Activated CD4-positive, alpha-beta T cell treated with anti-CD3 and anti-CD28 coated beads, Interleukin-2, amount 10 ng/mL, durations not matched to agents 7 days and 5 days (primary cell): ENCODE measurements around the gene RNF17. TPM values are rescaled to one million over a fixed set of nuclear protein-coding genes. Genes with fewer than 3 reads are reported as not detected.

Source experiments
- CTCF ChIA-PET: fragments of 350-600 bp; sonication (Branson Sonifier 250); formaldehyde crosslinking; loops from one replicate; lab custom pipeline; 2021; ENCODE audit warnings: antibody characterized with exemption; lab: Charles Lee
- POLR2A ChIA-PET: fragments of 350-600 bp; sonication (Branson Sonifier 250); formaldehyde crosslinking; loops from one replicate; lab custom pipeline; 2021; ENCODE audit warnings: antibody characterized with exemption; lab: Charles Lee
- DNase-seq: peaks from one replicate; pipeline ENCODE4 v3.0.0-alpha.2; 2020
- H3K27ac Mint-ChIP-seq: one replicate; pipeline ENCODE4 v1.8.0; 2021; ENCODE audit warnings: mild to moderate bottlenecking, moderate library complexity, mixed read lengths
- H3K27me3 Mint-ChIP-seq: one replicate; pipeline ENCODE4 v1.8.0; 2021; ENCODE audit warnings: mixed read lengths
- H3K36me3 Mint-ChIP-seq: one replicate; pipeline ENCODE4 v1.8.0; 2021; ENCODE audit warnings: low read depth, mixed read lengths
- H3K4me1 Mint-ChIP-seq: one replicate; pipeline ENCODE4 v1.8.0; 2021; ENCODE audit warnings: mixed read lengths
- H3K4me3 Mint-ChIP-seq: one replicate; pipeline ENCODE4 v1.8.0; 2021; ENCODE audit warnings: mild to moderate bottlenecking, moderate library complexity, mixed read lengths
- H3K9me3 Mint-ChIP-seq: one replicate; pipeline ENCODE4 v1.8.0; 2021; ENCODE audit warnings: mixed read lengths
- total RNA-seq, 2 experiments: library from RNA; stranded (reverse); gene quantifications; one replicate each; pipeline ENCODE4 v1.2.3, GENCODE V29; 2021

Gene RNF17, protein sequence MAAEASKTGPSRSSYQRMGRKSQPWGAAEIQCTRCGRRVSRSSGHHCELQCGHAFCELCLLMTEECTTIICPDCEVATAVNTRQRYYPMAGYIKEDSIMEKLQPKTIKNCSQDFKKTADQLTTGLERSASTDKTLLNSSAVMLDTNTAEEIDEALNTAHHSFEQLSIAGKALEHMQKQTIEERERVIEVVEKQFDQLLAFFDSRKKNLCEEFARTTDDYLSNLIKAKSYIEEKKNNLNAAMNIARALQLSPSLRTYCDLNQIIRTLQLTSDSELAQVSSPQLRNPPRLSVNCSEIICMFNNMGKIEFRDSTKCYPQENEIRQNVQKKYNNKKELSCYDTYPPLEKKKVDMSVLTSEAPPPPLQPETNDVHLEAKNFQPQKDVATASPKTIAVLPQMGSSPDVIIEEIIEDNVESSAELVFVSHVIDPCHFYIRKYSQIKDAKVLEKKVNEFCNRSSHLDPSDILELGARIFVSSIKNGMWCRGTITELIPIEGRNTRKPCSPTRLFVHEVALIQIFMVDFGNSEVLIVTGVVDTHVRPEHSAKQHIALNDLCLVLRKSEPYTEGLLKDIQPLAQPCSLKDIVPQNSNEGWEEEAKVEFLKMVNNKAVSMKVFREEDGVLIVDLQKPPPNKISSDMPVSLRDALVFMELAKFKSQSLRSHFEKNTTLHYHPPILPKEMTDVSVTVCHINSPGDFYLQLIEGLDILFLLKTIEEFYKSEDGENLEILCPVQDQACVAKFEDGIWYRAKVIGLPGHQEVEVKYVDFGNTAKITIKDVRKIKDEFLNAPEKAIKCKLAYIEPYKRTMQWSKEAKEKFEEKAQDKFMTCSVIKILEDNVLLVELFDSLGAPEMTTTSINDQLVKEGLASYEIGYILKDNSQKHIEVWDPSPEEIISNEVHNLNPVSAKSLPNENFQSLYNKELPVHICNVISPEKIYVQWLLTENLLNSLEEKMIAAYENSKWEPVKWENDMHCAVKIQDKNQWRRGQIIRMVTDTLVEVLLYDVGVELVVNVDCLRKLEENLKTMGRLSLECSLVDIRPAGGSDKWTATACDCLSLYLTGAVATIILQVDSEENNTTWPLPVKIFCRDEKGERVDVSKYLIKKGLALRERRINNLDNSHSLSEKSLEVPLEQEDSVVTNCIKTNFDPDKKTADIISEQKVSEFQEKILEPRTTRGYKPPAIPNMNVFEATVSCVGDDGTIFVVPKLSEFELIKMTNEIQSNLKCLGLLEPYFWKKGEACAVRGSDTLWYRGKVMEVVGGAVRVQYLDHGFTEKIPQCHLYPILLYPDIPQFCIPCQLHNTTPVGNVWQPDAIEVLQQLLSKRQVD (N-terminal part only)
- under 1 TPM; 0.29 to 0.42 TPM for total RNA-seq

DNA sequence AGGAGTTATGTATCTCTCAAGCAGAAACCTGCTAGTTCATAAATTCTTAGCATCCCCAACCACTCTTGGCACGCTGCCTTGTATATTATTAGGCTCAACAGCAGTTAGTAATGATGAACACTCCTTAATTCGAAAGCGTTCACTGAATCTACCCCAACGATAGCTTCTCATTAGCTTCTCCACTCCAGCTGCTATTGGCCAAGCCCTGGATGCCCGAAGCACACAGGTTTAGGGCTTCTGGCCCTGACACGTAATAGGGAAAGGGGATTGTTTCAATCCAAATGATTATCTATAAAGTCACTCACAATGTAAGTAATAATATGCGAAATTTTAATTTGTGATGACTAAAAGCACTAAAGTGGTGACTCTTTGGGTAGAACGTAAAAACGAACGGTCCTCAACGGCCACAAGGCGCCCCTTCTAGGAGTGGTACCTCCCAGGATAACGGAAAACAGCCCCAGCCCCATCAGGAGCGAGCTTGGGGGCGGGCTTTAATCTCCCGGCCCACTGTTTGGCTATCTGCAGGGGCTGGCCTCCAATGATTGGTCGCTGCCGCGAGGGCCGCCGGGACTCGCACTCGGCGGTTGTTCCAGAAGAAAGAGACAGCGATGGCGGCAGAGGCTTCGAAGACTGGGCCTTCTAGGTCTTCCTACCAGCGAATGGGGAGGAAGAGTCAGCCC is at the start of gene RNF17:
Gene RNF17 (plus strand): TSS at position 574 of the 680 bp plus-strand sequence. CDS start 35 bp downstream, at position 609.
- ChIA-PET CTCF (no interaction called here), POLR2A (no interaction called here)
- H3K4me3 Mint-ChIP-seq = no peak within 1 kb of the TSS
- no peak within 1 kb of the TSS for H3K27ac Mint-ChIP-seq
- peaks cover 15% of the 10 kb centered on the region for H3K27me3 Mint-ChIP-seq
- H3K4me1 Mint-ChIP-seq = no peaks in the 10 kb centered on the region
- H3K36me3 Mint-ChIP-seq = no peaks in the 10 kb centered on the region
- H3K9me3 Mint-ChIP-seq = no peaks in the 10 kb centered on the region
- no peak for DNase-seq

DNA sequence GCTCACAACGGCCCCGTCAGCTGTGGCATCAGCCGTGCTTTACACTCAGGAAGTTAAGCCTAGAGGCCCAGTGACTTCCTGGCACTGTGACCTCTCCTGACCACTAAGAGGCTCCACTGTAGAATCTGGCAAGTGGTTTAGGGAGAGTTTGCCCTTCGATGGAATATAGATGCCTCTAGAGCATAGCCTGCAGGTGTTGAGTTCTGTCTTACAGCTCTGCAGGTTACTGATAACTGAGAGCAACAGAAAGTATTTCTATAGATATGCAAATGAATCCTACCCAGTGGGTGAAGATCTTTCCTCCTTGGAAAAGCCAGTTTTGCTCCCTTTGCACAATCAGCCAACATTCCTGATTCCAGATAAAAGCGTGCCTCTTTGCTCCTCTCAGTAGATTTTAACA is 48.0 kb upstream of the RNF17 start:
- H3K27ac Mint-ChIP-seq = no peak overlapping the region
- no peaks in the 10 kb centered on the region for H3K36me3 Mint-ChIP-seq
- no peaks in the 10 kb centered on the region for H3K9me3 Mint-ChIP-seq
- ChIA-PET POLR2A (no interaction called here), CTCF (interaction anchor here (1.4 to 2.0 kb wide), 2 partner anchors 11 to 12 kb away, joined by 4 read pairs; no protein-coding TSS in a partner anchor)
- H3K4me3 Mint-ChIP-seq = no peak overlapping the region
- H3K27me3 Mint-ChIP-seq = peaks cover 11% of the 10 kb centered on the region
- H3K4me1 Mint-ChIP-seq = peaks cover 7% of the 10 kb centered on the region
- no peak for DNase-seq

DNA sequence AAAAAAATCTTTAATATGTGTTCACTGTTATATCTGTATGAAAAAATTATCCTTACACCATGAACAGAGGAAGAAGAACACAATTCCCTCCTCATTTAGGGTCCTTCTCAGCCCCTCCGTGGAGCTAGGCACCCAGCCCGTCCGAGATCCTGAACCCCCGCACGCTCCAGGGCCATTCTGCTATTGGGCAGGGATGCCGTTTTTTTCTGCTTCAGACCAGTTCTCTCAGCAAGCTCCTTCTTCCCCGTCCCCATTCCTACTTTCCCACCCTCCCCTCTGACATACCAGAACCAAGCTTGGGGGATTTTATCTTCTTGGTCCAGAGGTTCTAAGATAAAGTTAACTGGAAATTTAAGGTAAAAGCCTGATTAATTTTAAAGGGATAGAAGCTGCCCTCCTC is 47.5 kb upstream of the RNF17 start:
- peaks cover 10% of the 10 kb centered on the region for H3K27me3 Mint-ChIP-seq
- H3K4me1 Mint-ChIP-seq = peaks cover 5% of the 10 kb centered on the region
- no peak for DNase-seq
- no peaks in the 10 kb centered on the region for H3K36me3 Mint-ChIP-seq
- POLR2A ChIA-PET = no interaction called here
- H3K9me3 Mint-ChIP-seq = no peaks in the 10 kb centered on the region
- no peak overlapping the region for H3K4me3 Mint-ChIP-seq
- H3K27ac Mint-ChIP-seq = no peak overlapping the region
- CTCF ChIA-PET = interaction anchor here (1.1 to 2.0 kb wide), 2 partner anchors 10 to 12 kb away, joined by 3 to 4 read pairs; no protein-coding TSS in a partner anchor

DNA sequence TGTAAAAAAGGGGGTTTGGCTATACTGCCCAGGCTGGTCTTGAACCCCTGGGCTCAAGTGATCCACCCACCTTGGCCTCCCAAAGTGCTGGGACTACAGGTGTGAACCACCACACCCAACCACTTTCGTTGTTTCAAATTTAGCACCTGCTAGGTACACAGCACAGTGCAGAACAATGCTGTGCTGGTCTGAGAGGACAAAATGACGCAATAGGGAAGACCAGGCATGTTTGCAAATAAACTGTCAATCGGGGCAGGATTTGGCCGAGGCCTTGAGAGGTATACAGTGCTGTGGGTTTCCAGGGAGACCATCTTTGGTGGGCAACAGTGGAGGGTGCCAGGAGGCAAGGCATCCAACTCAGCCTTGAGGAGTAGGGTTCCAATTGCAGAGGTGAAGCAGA is 46.8 kb upstream of the RNF17 start:
- Mint-ChIP-seq H3K4me1 (peaks cover 4% of the 10 kb centered on the region), H3K4me3 (no peak overlapping the region), H3K27ac (no peak overlapping the region), H3K9me3 (no peaks in the 10 kb centered on the region), H3K36me3 (no peaks in the 10 kb centered on the region), H3K27me3 (peaks cover 12% of the 10 kb centered on the region)
- ChIA-PET POLR2A (no interaction called here), CTCF (interaction anchor here (0.6 to 1.1 kb wide), 2 partner anchors 11 to 612 kb away, joined by 3 read pairs; no protein-coding TSS in a partner anchor)
- no peak for DNase-seq

DNA sequence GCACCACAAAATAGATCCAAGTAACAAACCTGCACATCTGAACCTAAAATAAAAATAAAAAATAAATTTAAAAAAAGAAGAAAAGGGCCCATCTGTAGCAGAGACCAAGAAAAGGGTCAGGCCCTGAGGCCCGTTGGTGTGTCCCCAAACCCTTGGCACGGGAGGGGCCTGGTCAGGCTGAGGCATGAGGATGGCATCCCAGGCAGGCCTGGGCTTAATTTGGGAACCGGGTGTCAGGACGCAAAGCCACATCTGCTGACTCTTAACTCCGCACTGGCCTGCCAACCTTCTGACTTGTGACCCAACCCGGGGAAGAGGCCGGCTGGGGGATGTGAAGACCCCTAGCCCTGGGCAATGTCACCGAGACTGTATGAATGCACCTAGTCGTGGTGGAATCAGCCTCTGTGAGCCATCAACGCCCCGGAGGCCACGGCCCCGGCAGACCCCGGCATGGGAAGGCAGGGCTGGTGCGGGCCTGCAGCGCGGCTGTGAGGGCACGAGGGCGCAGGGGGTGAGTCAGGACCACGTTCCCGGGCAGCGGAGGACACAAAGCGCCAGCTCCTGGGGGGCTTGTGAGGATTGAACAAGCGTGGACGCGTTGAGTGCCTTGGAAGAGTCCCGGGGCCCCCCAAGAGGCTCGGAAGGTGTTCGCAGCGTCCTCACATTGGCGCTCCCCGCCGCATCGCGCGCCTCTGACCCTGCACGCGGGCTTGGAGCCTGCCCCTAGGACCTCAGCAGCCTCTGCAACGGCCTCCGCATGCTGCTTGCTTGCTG is 45.6 kb upstream of the RNF17 start:
- no peaks in the 10 kb centered on the region for H3K9me3 Mint-ChIP-seq
- CTCF ChIA-PET = no interaction called here
- no peak overlapping the region for H3K4me3 Mint-ChIP-seq
- POLR2A ChIA-PET = no interaction called here
- no peaks in the 10 kb centered on the region for H3K36me3 Mint-ChIP-seq
- H3K4me1 Mint-ChIP-seq = peaks cover 4% of the 10 kb centered on the region
- no peak overlapping the region for H3K27ac Mint-ChIP-seq
- no peak for DNase-seq
- H3K27me3 Mint-ChIP-seq = peaks cover 12% of the 10 kb centered on the region

DNA sequence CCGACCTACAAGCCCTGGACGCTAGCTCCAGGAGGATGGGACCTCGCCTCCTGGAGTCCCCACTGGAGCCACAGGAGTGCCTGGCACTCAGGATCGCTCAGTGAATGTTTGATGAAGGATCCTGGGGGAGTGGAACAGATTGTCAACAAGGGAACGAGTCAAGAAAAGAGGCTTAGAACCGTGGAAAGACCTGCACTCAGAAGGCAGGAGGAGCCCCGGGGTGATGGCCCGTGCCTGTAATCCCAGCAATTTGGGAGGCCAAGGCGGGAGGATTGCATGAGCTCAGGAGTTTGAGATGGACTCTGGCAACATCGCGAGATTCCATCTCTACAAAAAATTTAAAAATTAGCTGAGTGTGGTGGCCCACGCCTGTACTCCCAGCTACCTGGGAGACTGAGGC is 44.8 kb upstream of the RNF17 start:
- ChIA-PET CTCF (interaction anchor here (0.6 to 1.5 kb wide), 3 partner anchors 10 to 406 kb away, joined by 3 to 7 read pairs (median 4); no protein-coding TSS in a partner anchor), POLR2A (no interaction called here)
- H3K9me3 Mint-ChIP-seq = no peaks in the 10 kb centered on the region
- H3K27ac Mint-ChIP-seq = no peak overlapping the region
- no peak for DNase-seq
- H3K36me3 Mint-ChIP-seq = no peaks in the 10 kb centered on the region
- peaks cover 4% of the 10 kb centered on the region for H3K4me1 Mint-ChIP-seq
- H3K27me3 Mint-ChIP-seq = peaks cover 12% of the 10 kb centered on the region
- no peak overlapping the region for H3K4me3 Mint-ChIP-seq

DNA sequence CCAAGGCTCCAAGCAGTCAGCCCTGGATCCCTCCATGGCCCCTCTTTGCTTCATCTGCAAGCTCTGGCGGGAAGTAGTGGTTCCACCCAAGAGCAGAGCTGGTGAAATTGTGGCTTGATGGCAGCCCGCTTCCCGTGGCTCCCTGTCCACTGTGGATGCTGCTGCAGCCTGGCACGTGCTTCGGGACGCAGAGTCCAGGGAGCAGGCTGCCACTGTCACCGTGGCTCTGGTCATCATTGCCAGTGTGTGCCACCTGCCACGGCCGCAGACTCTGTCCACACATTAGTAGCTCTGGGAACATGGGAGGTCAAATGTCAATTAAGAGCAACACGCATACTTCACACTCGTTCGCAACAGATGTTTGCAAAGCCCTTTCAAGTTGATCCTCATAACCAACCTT is 40.8 kb upstream of the RNF17 start:
- CTCF ChIA-PET = interaction anchor here (0.7 to 3.3 kb wide), 4 partner anchors 9 to 261 kb away, joined by 3 to 16 read pairs (median 4); no protein-coding TSS in a partner anchor
- POLR2A ChIA-PET = no interaction called here
- Mint-ChIP-seq H3K9me3 (no peaks in the 10 kb centered on the region), H3K27ac (no peak overlapping the region), H3K4me3 (no peak overlapping the region), H3K36me3 (no peaks in the 10 kb centered on the region), H3K4me1 (peaks cover 13% of the 10 kb centered on the region), H3K27me3 (peaks cover 14% of the 10 kb centered on the region)
- DNase-seq = no peak

DNA sequence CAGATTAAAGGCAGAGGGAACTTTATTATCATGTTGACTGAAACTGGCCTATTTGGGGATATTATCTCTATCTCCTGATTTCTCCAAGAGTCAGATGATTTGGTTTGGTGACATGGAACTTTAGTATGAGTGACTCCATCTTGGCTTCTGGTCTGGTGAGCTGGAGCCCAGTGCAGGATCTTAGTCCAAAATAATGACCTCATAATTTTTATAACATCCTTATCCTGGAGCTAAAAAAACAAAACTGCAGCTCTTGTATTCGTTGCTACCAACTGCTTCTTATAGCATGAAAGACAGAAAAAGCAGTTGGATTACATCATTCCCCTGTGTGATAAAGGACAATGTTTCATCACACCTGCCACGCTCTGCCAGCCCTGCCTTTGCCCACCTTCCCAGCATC is 39.3 kb upstream of the RNF17 start:
- Mint-ChIP-seq H3K36me3 (no peaks in the 10 kb centered on the region), H3K4me1 (peaks cover 13% of the 10 kb centered on the region), H3K4me3 (no peak overlapping the region), H3K27me3 (peaks cover 14% of the 10 kb centered on the region), H3K9me3 (no peaks in the 10 kb centered on the region), H3K27ac (no peak overlapping the region)
- no peak for DNase-seq
- ChIA-PET CTCF (interaction anchor here (1.3 to 3.6 kb wide), 3 partner anchors 11 to 40 kb away, joined by 4 to 16 read pairs (median 14); no protein-coding TSS in a partner anchor), POLR2A (no interaction called here)

DNA sequence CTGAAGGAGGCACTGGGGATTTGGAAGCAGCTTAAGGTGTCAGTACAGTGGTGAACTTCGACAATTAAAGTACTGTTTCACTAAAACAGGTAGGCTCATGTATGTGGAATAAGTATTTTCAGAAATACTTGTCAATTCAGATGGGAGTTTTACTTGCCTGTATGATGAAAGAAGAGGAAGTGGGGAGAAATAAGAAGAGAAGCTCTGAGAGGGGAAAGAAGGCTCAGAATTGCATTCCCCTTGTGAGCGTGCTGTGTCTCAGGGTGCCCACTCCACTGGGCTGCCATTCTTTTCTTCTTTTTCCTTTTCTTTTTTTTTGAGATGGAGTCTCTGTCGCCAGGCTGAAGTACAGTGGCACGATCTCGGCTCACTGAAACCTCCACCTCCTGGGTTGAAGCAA is 38.6 kb upstream of the RNF17 start:
- H3K27ac Mint-ChIP-seq = no peak overlapping the region
- POLR2A ChIA-PET = no interaction called here

DNA sequence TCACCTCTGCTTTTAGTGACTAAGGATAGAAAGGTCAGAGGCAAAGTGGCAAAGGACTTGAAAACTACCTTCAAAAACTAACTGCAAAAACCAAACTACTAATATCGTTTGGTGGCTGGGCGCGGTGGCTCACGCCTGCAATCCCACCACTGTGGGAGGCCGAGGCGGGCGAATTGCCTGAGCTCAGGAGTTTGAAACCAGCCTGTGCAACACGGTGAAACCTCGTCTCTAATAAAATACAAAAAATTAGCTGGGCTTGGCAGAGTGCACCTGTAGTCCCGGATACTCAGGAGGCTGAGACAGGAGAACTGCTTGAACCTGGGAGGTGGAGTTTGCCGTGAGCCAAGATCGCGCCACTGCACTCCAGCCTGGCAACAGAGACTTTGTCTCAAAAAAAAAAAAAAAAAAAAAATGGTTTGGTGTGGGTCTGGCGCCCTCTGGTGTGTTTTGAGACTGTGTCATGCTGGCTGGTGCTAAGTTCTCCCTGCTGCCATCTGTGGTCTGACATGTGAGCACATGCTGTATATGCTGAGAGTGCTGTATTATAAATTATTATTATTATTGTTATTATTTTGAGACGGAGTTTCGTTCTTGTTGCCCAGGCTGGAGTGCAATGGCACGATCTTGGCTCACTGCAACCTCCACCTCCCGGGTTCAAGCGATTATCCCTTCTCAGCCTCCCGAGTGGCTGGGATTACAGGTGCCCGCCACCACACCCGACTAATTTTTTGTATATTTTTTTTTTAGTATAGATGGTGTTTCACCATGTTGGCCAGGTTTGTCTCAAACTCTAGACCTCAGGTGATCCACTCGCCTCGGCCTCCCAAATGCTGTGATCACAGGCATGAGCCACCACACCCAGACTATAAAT is 36.0 kb upstream of the RNF17 start:
- peak; percentile 81 for DNase-seq
- H3K4me3 Mint-ChIP-seq = no peak overlapping the region
- CTCF ChIA-PET = interaction anchor here (0.6 to 3.6 kb wide), 19 partner anchors 13 to 463 kb away, joined by 3 to 14 read pairs (median 4); no protein-coding TSS in a partner anchor
- peaks cover 13% of the 10 kb centered on the region for H3K4me1 Mint-ChIP-seq
- no peaks in the 10 kb centered on the region for H3K9me3 Mint-ChIP-seq
- POLR2A ChIA-PET = no interaction called here
- no peaks in the 10 kb centered on the region for H3K36me3 Mint-ChIP-seq
- no peak overlapping the region for H3K27ac Mint-ChIP-seq
- H3K27me3 Mint-ChIP-seq = peaks cover 13% of the 10 kb centered on the region

More for the DNA sequence above, 38.6 kb upstream of the RNF17 start:
- Mint-ChIP-seq H3K4me1 (peaks cover 13% of the 10 kb centered on the region), H3K27me3 (peaks cover 9% of the 10 kb centered on the region), H3K9me3 (no peaks in the 10 kb centered on the region), H3K36me3 (no peaks in the 10 kb centered on the region), H3K4me3 (no peak overlapping the region)
- CTCF ChIA-PET = interaction anchor here (1.3 to 3.6 kb wide), 3 partner anchors 11 to 40 kb away, joined by 4 to 16 read pairs (median 14); no protein-coding TSS in a partner anchor
- DNase-seq = no peak
